IMR-90 (cell line): ENCODE data around the gene KRTAP10-6. TPM values are rescaled to one million over a fixed set of nuclear protein-coding genes. Genes with fewer than 3 reads are reported as not detected.

Source experiments
- ATAC-seq: fragments of 200-7000 bp; cut with Tn5 transposase; 2 replicates; pipeline ENCODE4 v1.9.1; 2020; ENCODE audit warnings: low read depth, mild to moderate bottlenecking, moderate library complexity
- BruUV-seq: library from RNA; stranded (reverse); fragments of 400-500 nt; replicated peaks from 2 replicates; lab custom pipeline; 2021; lab: Mats Ljungman, UMichigan
- CTCF ChIA-PET: fragments of 300-600 bp; formaldehyde crosslinking; extraction: SDS; loops from one replicate; lab custom pipeline; 2021; ENCODE audit warnings: antibody characterized with exemption; lab: Yijun Ruan, JAX
- POLR2A ChIA-PET: fragments of 300-600 bp; sonication (Branson Sonifier 250); formaldehyde crosslinking; loops from one replicate; lab custom pipeline; 2022; ENCODE audit warnings: antibody characterized with exemption; ENCODE audit not compliant: unreplicated experiment; lab: Charles Lee
- DNase-seq: peaks from one replicate; pipeline ENCODE4 v3.0.0; 2013
- H2AFZ ChIP-seq: replicated peaks from 2 replicates; pipeline ENCODE3; 2013; ENCODE audit warnings: low read length, mild to moderate bottlenecking; ENCODE audit not compliant: poor library complexity
- H2AK5ac ChIP-seq: 2 replicates; pipeline ENCODE4 v1.6.1; 2013; ENCODE audit warnings: low read depth, low read length, inconsistent platforms
- H2AK9ac ChIP-seq: replicated peaks from 2 replicates; pipeline ENCODE3; 2013; ENCODE audit warnings: mild to moderate bottlenecking, low read depth, low read length, moderate library complexity; ENCODE audit not compliant: poor library complexity
- H2BK120ac ChIP-seq: 2 replicates; pipeline ENCODE4 v1.6.1; 2013; ENCODE audit warnings: low read depth, low read length, inconsistent platforms
- H2BK15ac ChIP-seq: 3 replicates; pipeline ENCODE4 v1.6.1; 2013; ENCODE audit warnings: low read depth, low read length, inconsistent platforms
- H2BK20ac ChIP-seq: 2 replicates; pipeline ENCODE4 v1.6.1; 2013; ENCODE audit warnings: low read depth, mild to moderate bottlenecking, inconsistent platforms, low read length, moderate library complexity
- H2BK5ac ChIP-seq: 2 replicates; pipeline ENCODE4 v1.6.1; 2013; ENCODE audit warnings: mild to moderate bottlenecking, low read depth, low read length, inconsistent platforms; ENCODE audit not compliant: poor library complexity, severe bottlenecking
- H3K14ac ChIP-seq: replicated peaks from 2 replicates; pipeline ENCODE4 v1.6.1; 2013; ENCODE audit warnings: low read depth, low read length, inconsistent platforms
- H3K18ac ChIP-seq: 2 replicates; pipeline ENCODE4 v1.6.1; 2013; ENCODE audit warnings: low read depth, low read length, control low read depth
- H3K23ac ChIP-seq: 2 replicates; pipeline ENCODE4 v1.6.1; 2013; ENCODE audit warnings: low read depth, low read length, inconsistent platforms
- H3K27ac ChIP-seq: 2 replicates; pipeline ENCODE4 v1.5.1; 2013; ENCODE audit warnings: mild to moderate bottlenecking, control low read depth, low read length; ENCODE audit not compliant: insufficient read depth
- H3K27me3 ChIP-seq: 2 replicates; pipeline ENCODE4 v1.6.1; 2013; ENCODE audit warnings: low read length; ENCODE audit not compliant: control insufficient read depth, insufficient read depth
- H3K36me3 ChIP-seq: 2 replicates; pipeline ENCODE4 v1.6.1; 2013; ENCODE audit warnings: low read length, mixed read lengths; ENCODE audit not compliant: control insufficient read depth, insufficient read depth
- H3K4ac ChIP-seq: 2 replicates; pipeline ENCODE4 v1.6.1; 2013; ENCODE audit warnings: low read depth, low read length, inconsistent platforms
- H3K4me1 ChIP-seq: 2 replicates; pipeline ENCODE4 v1.6.1; 2013; ENCODE audit warnings: low read length, mixed read lengths; ENCODE audit not compliant: control insufficient read depth, insufficient read depth
- H3K4me2 ChIP-seq: 2 replicates; pipeline ENCODE4 v1.6.1; 2013; ENCODE audit warnings: low read depth, mild to moderate bottlenecking, control low read depth, low read length, moderate library complexity
- H3K4me3 ChIP-seq: 2 replicates; pipeline ENCODE4 v1.5.1; 2013; ENCODE audit warnings: low read depth, mild to moderate bottlenecking, control low read depth, low read length, moderate library complexity; ENCODE audit not compliant: insufficient read depth
- H3K56ac ChIP-seq: 2 replicates; pipeline ENCODE4 v1.6.1; 2013; ENCODE audit warnings: low read length, inconsistent platforms; ENCODE audit not compliant: insufficient read depth; ENCODE audit errors: extremely low read depth
- H3K79me1 ChIP-seq, 2 experiments: 2 replicates each; pipeline ENCODE4 v1.6.1; 2013; ENCODE audit warnings: low read length in 2 of 2, inconsistent platforms in 1 of 2, low read depth in 1 of 2
- H3K9ac ChIP-seq: 2 replicates; pipeline ENCODE4 v1.6.1; 2013; ENCODE audit warnings: low read depth, low read length, control low read depth
- H3K9me1 ChIP-seq: 2 replicates; pipeline ENCODE4 v1.6.1; 2013; ENCODE audit warnings: low read length, inconsistent platforms; ENCODE audit not compliant: insufficient read depth
- H3K9me3 ChIP-seq: 2 replicates; pipeline ENCODE4 v1.6.1; 2013; ENCODE audit warnings: low read length; ENCODE audit not compliant: control insufficient read depth, insufficient read depth
- H4K20me1 ChIP-seq: 2 replicates; pipeline ENCODE4 v1.6.1; 2013; ENCODE audit warnings: low read length, inconsistent platforms; ENCODE audit not compliant: insufficient read depth
- H4K5ac ChIP-seq: 2 replicates; pipeline ENCODE4 v1.6.1; 2013; ENCODE audit warnings: mild to moderate bottlenecking, low read depth, low read length, control low read depth
- H4K8ac ChIP-seq, 2 experiments: 2 replicates each; pipeline ENCODE4 v1.6.1; 2013; ENCODE audit warnings: low read depth in 2 of 2, low read length in 2 of 2, control low read depth in 1 of 2, inconsistent platforms in 1 of 2
- H4K91ac ChIP-seq: 2 replicates; pipeline ENCODE4 v1.6.1; 2013; ENCODE audit warnings: low read depth, low read length, inconsistent platforms; ENCODE audit not compliant: insufficient read depth
- FOS ChIP-seq: fragments of 150-350 bp; IDR thresholded peaks from 2 replicates; pipeline ENCODE4 v1.6.1; 2016; ENCODE audit warnings: low read depth, low read length
- NFE2L2 ChIP-seq: fragments of 150-350 bp; IDR thresholded peaks from 2 replicates; pipeline ENCODE4 v1.6.1; 2016; ENCODE audit warnings: low read depth, mild to moderate bottlenecking, low read length
- RFX5 ChIP-seq: IDR thresholded peaks from 2 replicates; pipeline ENCODE4 v1.8.0; 2012; ENCODE audit warnings: low read depth, mild to moderate bottlenecking, low read length, moderate library complexity
- WGBS, 2 experiments: methylation state at CpG; one replicate each; pipeline versions ENCODE4 v1.1.5 to v1.1.7; 2013; ENCODE audit warnings: missing lambda C conversion rate in 2 of 2; ENCODE audit not compliant: insufficient read length in 1 of 2; ENCODE audit errors: extremely low coverage in 2 of 2; 5-methylcytosine and 5-hydroxymethylcytosine counted together
- dilution Hi-C: fragments of 300-500 bp; cut with HindIII; formaldehyde crosslinking; loops from one replicate; pipeline ENCODE4 v1.14.3; 2018; ENCODE audit warnings: low sequenced_read_pairs; ENCODE audit not compliant: unreplicated experiment
- in situ Hi-C: fragments of 300-500 bp; cut with MboI; formaldehyde crosslinking; loops from 3 replicates; pipeline ENCODE4 v1.14.3; 2019; ENCODE audit warnings: low sequenced_read_pairs, inconsistent platforms, mixed read lengths
- intact Hi-C: fragments of 100-400 bp; cut with micrococcal nuclease; formaldehyde crosslinking; loops from 2 replicates; pipeline ENCODE4 v1.10.0; 2022
- polyA plus RNA-seq, 3 experiments: library from polyadenylated mRNA; depleted of rRNA; stranded (reverse); fragments of >200 nt; gene quantifications; 2 replicates each; pipeline ENCODE4 v1.2.3, GENCODE V29; 2012; ENCODE audit warnings: low replicate concordance in 1 of 3
- total RNA-seq: library from RNA; depleted of rRNA; stranded (reverse); fragments of >200 nt; gene quantifications from 2 replicates; pipeline ENCODE4 v1.2.3, GENCODE V29; 2012

KRTAP10-6 gene
- total and polyA plus RNA-seq, 2 of the 4 experiments (the other 2 are of a cell fraction) = not detected

GRCh38 chr21:44606495-44606894 lies 14.2 kb upstream of the KRTAP10-6 start:
- Histone ChIP-seq H2BK120ac (no peak overlapping the region), H4K91ac (no peak overlapping the region), H2AK9ac (no peak overlapping the region), H3K4me1 (no peaks in the 10 kb centered on the region), H3K9me1 (no peaks in the 10 kb centered on the region), H3K14ac (no peak overlapping the region), H2AK5ac (no peak overlapping the region), H3K9ac (no peak overlapping the region), H3K27me3 (peaks cover 2% of the 10 kb centered on the region), H3K79me1 (no peaks in the 10 kb centered on the region), H3K4me2 (no peak overlapping the region), H2BK5ac (no peak overlapping the region), H3K9me3 (peaks cover under 1% of the 10 kb centered on the region), H4K8ac (no peak overlapping the region), H3K4me3 (no peak overlapping the region), H4K5ac (no peak overlapping the region), H3K27ac (no peak overlapping the region), H2BK20ac (no peak overlapping the region), H2AFZ (no peak overlapping the region), H3K23ac (no peak overlapping the region), H3K18ac (no peak overlapping the region), H3K56ac (no peak overlapping the region), H4K20me1 (no peaks in the 10 kb centered on the region), H3K4ac (no peak overlapping the region), H2BK15ac (no peak overlapping the region), H3K36me3 (no peaks in the 10 kb centered on the region)
- ATAC-seq (no peak), DNase-seq (no peak)
- in situ Hi-C loops (no loop called here), dilution Hi-C loops (no loop called here), intact Hi-C loops (no loop called here)
- 60% methylated on average over 2 of the region's 4 CpGs; no CpG with 5 or more reads in 1 of the 2 experiments for WGBS, 2 experiments
- CTCF ChIA-PET = no interaction called here
- TF ChIP-seq FOS (no peak), RFX5 (no peak), NFE2L2 (no peak)
- no TSS peak for BruUV-seq
- POLR2A ChIA-PET = no interaction called here
